HG03095 (cell line): Measurements from ENCODE around the gene NANP.
"Not testable (repeated sequence)": the region's sequence is repeated elsewhere in the genome, so short reads cannot be mapped to it uniquely, and the experiment has no call there.

Source experiments
- ATAC-seq: cut with Tn5 transposase; IDR thresholded peaks from one replicate; pipeline ENCODE4 v1.9.1; 2021; ENCODE audit warnings: moderate library complexity; ENCODE audit not compliant: unreplicated experiment

The NANP gene

DNA sequence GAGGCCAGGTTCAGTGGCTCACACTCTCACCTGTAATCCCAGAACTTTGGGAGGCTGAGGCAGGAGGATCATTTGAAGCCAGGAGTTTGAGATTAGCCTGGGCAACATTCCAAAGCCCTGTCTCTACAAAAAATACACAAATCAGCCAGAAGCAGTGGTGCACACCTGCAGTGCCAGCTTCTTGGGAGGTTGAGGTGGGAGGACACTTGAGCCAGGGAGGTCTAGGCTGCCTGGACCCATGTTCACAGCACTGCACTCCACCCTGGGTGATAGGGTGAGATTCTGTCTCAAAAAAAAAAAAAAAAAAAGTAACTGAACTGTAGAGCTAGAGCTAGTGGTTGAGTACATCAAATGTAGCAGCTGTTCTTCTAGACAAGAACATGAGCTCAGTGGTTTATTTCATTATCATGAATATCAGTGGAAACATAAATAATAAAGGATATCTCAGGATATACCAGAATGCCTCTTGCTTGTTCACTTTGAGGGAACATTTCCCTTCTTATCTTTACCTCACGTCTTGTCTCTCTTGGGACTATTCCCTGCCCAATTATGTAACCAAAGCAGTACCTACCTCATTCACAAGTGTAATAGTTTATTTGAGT lies 17.6 kb downstream of the NANP start:
- no peak for ATAC-seq

DNA sequence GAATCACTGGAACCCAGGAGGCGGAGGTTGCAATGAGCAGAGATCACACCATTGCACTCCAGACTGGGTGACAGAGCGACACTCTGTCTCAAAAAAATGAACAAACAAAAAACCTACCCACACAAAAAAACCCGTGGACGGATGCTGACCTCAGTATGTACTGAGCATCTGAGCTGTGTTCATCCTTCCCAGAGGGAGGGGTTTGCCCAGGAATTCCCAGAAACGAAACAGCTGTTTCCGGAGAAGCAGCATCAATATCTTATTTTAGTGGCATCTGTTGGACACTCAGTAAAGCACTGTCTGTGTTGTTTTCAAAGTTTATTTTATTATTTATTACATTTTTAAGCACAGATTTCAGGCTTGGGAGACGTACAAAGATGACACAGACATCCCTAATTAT lies 18.7 kb downstream of the NANP start:
- no peak for ATAC-seq

GRCh38 chr20:25604611-25605010 lies 19.2 kb downstream of the NANP start:
- no peak for ATAC-seq

GRCh38 chr20:25602914-25603309 lies 20.9 kb downstream of the NANP start:
- not testable (repeated sequence) for ATAC-seq

- not testable (repeated sequence) for ATAC-seq
Observed at GRCh38 chr20:25602191-25602913, 21.5 kb downstream of the NANP start.

- no peak for ATAC-seq
Observed at GRCh38 chr20:25601659-25602058, 22.2 kb downstream of the NANP start.

DNA sequence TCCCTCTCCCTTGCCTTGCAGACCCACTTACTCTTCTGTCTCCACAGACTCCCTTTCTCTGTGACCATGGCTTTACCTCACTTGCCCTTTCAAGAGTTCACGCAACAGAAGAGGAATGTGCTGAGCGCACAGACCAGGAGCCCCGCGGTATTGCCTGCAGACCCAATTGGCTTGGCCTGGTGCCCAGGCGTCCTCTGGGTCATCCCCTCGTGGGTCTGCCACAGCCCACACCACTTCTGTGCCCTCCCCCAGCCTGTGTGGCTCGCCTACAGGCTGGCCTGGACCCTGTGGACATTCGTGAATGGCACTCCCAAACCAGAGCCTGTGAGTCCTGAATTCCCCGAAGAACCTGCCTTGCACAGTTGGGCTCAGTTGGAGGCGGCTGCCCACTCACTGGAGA lies 23.2 kb downstream of the NANP start:
- ATAC-seq, result no peak

- ATAC-seq, result no peak
Observed at GRCh38 chr20:25592135-25592852, 31.5 kb downstream of the NANP start.

DNA sequence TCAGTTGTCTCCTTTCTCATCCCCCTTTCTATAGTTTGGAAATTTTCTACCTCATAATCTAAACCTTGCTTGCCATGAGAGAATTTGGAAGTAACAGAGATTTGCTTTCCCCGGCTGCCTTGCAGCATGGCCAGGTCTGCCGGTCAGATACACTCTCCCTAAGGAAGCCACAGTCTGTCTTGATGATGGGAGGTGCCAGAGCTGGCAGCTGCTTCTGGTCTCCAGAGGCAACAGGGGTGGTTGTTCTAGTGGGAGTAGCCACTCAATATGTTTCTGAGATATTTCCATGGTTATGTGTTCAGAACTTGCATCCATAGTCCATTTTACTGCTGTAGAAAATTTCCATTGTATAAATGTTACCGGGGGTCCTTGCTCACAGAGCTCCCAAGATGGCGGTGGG lies 33.0 kb downstream of the NANP start:
- not testable (repeated sequence) for ATAC-seq

DNA sequence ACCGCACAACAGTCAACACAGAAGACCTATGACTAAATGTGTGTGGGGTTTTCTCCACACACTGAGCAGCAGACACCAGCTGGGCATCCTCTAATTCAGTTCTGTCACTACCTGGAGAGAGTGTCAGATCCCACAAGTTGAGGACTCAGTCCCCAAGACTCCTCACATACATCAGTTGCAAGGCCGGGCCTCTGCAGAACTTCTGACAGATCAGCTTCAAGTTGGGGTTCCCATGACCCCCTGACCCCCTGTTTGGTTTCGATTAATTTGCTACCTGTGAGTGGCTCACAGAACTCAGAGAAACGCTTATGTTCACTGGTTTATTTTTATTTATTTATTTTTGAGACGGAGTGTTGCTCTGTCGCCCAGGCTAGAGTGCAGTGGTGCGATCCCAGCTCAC lies 35.3 kb downstream of the NANP start:
- no peak for ATAC-seq

- ATAC-seq, result no peak
Observed at GRCh38 chr20:25587536-25587935, 36.3 kb downstream of the NANP start.

DNA sequence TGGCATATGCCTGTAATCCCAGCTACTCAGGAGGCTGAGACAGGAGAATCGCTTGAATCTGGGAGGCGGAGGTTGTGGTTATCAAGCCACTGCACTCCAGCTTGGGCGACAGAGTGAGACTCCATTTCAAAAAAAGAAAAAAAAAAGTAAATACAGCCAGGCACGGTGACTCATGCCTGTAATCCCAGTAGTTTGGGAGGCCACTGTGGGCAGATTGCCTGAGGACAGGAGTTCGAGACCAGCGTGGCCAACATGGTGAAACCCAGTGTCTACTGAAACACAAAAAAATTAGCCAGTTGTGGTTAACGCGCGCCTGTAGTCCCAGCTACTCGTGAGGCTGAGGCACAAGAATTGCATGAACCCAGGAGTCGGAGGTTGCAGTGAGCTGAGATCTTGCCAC lies 36.9 kb downstream of the NANP start:
- no peak for ATAC-seq

- peak; percentile 51 for ATAC-seq
Observed at GRCh38 chr20:25584905-25585704, 38.7 kb downstream of the NANP start, which contains the start of gene NINL. Gene NINL, minus strand, starts transcription at chr20:25585531. Its CDS starts 58,944 bp downstream, at chr20:25526587.

- not testable (repeated sequence) for ATAC-seq
Observed at GRCh38 chr20:25583607-25584006, 40.2 kb downstream of the NANP start.

DNA sequence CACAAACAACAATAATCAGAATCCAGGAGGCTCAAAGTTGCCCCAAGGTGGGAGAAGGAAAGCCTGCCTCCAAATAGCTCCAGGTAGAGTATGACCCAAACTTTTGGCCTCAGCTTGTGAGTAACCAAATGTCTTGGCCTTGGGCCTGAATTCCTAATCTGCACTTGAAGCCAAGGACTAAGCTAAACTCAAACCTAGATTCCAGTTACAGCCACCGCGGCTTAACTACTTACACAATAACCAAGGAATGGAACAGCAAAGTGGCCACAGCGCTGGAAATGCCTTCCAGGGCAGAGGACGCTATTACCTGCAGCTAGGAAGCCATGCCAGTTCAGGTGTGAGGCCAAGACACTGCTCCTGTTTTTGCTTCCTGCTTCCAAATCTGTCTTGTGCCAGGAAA lies 43.1 kb downstream of the NANP start:
- ATAC-seq, result no peak

GRCh38 chr20:25579081-25579770 lies 44.6 kb downstream of the NANP start:
- ATAC-seq, result no peak

DNA sequence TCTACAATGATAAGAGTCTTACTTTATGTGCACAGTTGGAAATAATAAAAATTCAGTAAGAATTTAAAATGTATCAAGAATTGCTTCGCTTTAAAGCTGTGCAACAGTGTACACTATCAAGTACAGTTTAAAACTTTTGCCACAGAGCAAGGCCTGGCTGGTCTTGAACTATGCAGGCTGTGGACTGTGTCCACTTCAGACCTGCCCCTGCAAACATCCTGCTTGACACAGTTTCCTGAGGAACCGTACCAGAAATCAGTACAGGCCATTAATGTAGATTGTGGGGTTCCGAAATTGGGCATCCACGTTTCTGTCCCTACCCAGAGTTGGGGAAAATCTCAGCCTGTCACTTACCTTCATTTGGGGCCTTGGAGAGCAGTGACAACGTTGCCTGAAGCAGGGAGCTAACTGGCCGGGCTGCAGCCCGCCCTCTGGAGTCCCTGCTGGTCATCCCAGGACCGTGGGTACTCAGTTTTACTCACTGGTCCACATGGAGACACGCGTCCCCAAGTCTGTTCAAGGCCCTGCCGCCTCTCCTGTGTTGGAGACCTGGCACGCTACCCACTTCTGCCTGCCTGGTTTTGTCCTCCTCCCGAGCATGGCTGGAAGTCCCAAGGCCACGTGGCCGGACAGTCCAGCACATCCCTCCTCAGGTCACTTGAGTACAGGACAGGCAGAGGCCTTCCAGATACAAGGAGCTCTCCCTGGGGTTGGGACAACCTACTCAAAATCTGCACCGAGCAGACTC lies 46.9 kb downstream of the NANP start:
- ATAC-seq, result no peak

GRCh38 chr20:25574411-25574810 lies 49.4 kb downstream of the NANP start:
- ATAC-seq, result no peak

DNA sequence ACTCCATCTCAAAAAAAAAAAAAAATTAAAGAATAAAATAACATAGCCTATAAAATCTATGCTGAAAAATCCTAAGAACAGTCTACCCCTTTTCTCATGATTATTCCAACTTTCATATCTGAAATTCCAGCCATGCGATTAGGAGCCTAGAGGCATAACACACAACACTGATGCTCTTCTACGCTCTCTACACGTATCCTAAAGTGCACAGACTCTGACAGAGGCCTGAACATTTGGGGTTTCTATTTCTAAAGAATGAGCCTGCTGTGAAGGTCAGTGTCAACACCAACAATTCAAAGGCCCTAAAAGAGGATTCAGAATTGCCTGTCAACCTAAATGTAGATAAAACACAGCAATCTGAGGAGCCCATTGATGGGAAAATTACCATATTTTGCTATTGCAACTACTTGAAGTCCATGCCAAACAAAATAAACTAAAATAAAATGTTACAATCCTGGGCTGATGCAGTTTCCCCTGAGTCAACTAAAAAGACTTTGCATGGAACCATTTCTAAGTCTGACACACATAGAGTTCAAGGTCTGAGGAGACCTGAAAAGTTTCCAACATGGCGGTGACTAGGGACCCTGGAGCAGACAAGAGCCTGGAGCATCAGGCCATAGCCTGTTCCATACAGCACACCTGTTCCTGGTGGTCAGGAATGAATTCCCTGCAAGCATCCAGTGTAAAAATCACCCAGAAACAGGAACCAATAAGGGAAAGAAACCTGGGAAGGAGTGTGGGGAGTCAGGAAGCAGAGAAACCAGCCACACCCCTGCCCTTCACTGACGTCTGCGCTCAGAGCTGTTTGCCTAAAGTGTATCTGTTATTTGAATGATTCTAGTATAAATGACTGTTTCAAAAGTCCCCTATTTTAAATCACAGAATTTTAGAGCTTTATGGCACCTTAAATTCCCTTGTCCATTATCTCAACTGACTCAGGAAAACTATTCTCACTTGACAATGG lies 50.2 kb downstream of the NANP start:
- no peak for ATAC-seq
